Measurements from ENCODE around the gene TMEM200B. TPM values are rescaled to one million over a fixed set of nuclear protein-coding genes. Genes with fewer than 3 reads are reported as not detected.

TMEM200B gene
- total and polyA plus RNA-seq, 3 donors from 2014 or later = 35.6 to 41.3 (median 40.3) TPM

GRCh38 chr1:29169976-29170375 is 46.3 kb upstream of the TMEM200B start:
- Histone ChIP-seq H3K4me3 (no peak overlapping the region), H3K27me3 (no peaks in the 10 kb centered on the region), H3K9me3 (no peaks in the 10 kb centered on the region), H3K4me1 (peaks cover 23% of the 10 kb centered on the region), H3K36me3 (ENCODE audit: low read depth, missing control alignments) (no peaks in the 10 kb centered on the region), H3K27ac (no peak overlapping the region)
- 80 to 83% methylated on average over 3 of the region's 3 CpGs for WGBS, 2 donors
- no peak for DNase-seq
- intact Hi-C loops (cut with DNase I; ENCODE audit: low total_unique reads) = no loop called here
- no peak for TF ChIP-seq CTCF (IDR thresholded peaks at IDR 0.05)

GRCh38 chr1:29167904-29168303 is 44.2 kb upstream of the TMEM200B start:
- no peaks in the 10 kb centered on the region for H3K36me3 ChIP-seq (ENCODE audit: low read depth, missing control alignments)
- no peak overlapping the region for H3K27ac ChIP-seq
- no peaks in the 10 kb centered on the region for H3K9me3 ChIP-seq
- no peak for DNase-seq
- peaks cover 23% of the 10 kb centered on the region for H3K4me1 ChIP-seq
- TF ChIP-seq POLR2A (IDR thresholded peaks at IDR 0.05) (no peak), CTCF (IDR thresholded peaks at IDR 0.05) (no peak)
- intact Hi-C loops (cut with DNase I; ENCODE audit: low total_unique reads) = no loop called here
- no peak overlapping the region for H3K4me3 ChIP-seq
- no peaks in the 10 kb centered on the region for H3K27me3 ChIP-seq
- 96 to 97% methylated on average over 9 of the region's 9 CpGs for WGBS, 2 donors

GRCh38 chr1:29166291-29166878 is 42.7 kb upstream of the TMEM200B start:
- Histone ChIP-seq H3K27ac (no peak overlapping the region), H3K36me3 (ENCODE audit: low read depth, missing control alignments) (no peaks in the 10 kb centered on the region), H3K4me1 (peaks cover 22% of the 10 kb centered on the region), H3K27me3 (no peaks in the 10 kb centered on the region), H3K9me3 (no peaks in the 10 kb centered on the region), H3K4me3 (no peak overlapping the region)
- WGBS, 2 donors = 51 to 54% methylated on average over 8 to 9 of the region's 9 CpGs
- intact Hi-C loops (cut with DNase I; ENCODE audit: low total_unique reads) = no loop called here
- no peak for DNase-seq
- TF ChIP-seq POLR2A (IDR thresholded peaks at IDR 0.05) = no peak
- no peak for TF ChIP-seq CTCF (IDR thresholded peaks at IDR 0.05)

GRCh38 chr1:29164588-29164987 is 40.9 kb upstream of the TMEM200B start:
- no peak for DNase-seq
- Histone ChIP-seq H3K9me3 (no peaks in the 10 kb centered on the region), H3K27me3 (no peaks in the 10 kb centered on the region), H3K4me1 (peaks cover 11% of the 10 kb centered on the region), H3K4me3 (no peak overlapping the region), H3K36me3 (ENCODE audit: low read depth, missing control alignments) (no peaks in the 10 kb centered on the region), H3K27ac (no peak overlapping the region)
- 72 to 80% methylated on average over 4 of the region's 4 CpGs for WGBS, 2 donors
- intact Hi-C loops (cut with DNase I; ENCODE audit: low total_unique reads) = no loop called here
- TF ChIP-seq CTCF (IDR thresholded peaks at IDR 0.05) (no peak), POLR2A (IDR thresholded peaks at IDR 0.05) (no peak)

GRCh38 chr1:29162476-29163138 is 38.9 kb upstream of the TMEM200B start:
- Histone ChIP-seq H3K9me3 (no peaks in the 10 kb centered on the region), H3K27me3 (no peaks in the 10 kb centered on the region), H3K36me3 (ENCODE audit: low read depth, missing control alignments) (no peaks in the 10 kb centered on the region), H3K4me3 (no peak overlapping the region), H3K4me1 (peaks cover 14% of the 10 kb centered on the region), H3K27ac (peak overlapping the region in 1 of 2 donors; percentile 38)
- no peak for TF ChIP-seq POLR2A (IDR thresholded peaks at IDR 0.05)
- no peak for TF ChIP-seq CTCF (IDR thresholded peaks at IDR 0.05)
- 63 to 66% methylated on average over 9 of the region's 9 CpGs for WGBS, 2 donors
- no peak for DNase-seq
- intact Hi-C loops (cut with DNase I; ENCODE audit: low total_unique reads) = no loop called here

Data from testis (tissue), 3 donors.